ENCODE results near the gene HELZ. TPM values are rescaled to one million over a fixed set of nuclear protein-coding genes. Genes with fewer than 3 reads are reported as not detected.
"Not testable (repeated sequence)": the region's sequence is repeated elsewhere in the genome, so short reads cannot be mapped to it uniquely, and the experiment has no call there.

Gene HELZ, protein sequence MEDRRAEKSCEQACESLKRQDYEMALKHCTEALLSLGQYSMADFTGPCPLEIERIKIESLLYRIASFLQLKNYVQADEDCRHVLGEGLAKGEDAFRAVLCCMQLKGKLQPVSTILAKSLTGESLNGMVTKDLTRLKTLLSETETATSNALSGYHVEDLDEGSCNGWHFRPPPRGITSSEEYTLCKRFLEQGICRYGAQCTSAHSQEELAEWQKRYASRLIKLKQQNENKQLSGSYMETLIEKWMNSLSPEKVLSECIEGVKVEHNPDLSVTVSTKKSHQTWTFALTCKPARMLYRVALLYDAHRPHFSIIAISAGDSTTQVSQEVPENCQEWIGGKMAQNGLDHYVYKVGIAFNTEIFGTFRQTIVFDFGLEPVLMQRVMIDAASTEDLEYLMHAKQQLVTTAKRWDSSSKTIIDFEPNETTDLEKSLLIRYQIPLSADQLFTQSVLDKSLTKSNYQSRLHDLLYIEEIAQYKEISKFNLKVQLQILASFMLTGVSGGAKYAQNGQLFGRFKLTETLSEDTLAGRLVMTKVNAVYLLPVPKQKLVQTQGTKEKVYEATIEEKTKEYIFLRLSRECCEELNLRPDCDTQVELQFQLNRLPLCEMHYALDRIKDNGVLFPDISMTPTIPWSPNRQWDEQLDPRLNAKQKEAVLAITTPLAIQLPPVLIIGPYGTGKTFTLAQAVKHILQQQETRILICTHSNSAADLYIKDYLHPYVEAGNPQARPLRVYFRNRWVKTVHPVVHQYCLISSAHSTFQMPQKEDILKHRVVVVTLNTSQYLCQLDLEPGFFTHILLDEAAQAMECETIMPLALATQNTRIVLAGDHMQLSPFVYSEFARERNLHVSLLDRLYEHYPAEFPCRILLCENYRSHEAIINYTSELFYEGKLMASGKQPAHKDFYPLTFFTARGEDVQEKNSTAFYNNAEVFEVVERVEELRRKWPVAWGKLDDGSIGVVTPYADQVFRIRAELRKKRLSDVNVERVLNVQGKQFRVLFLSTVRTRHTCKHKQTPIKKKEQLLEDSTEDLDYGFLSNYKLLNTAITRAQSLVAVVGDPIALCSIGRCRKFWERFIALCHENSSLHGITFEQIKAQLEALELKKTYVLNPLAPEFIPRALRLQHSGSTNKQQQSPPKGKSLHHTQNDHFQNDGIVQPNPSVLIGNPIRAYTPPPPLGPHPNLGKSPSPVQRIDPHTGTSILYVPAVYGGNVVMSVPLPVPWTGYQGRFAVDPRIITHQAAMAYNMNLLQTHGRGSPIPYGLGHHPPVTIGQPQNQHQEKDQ (N-terminal part only)
- 10 to 100 TPM; 25.7 to 37.0 (median 30.7) TPM for polyA plus RNA-seq (ENCODE audit: insufficient read length in 4 of 4)

DNA sequence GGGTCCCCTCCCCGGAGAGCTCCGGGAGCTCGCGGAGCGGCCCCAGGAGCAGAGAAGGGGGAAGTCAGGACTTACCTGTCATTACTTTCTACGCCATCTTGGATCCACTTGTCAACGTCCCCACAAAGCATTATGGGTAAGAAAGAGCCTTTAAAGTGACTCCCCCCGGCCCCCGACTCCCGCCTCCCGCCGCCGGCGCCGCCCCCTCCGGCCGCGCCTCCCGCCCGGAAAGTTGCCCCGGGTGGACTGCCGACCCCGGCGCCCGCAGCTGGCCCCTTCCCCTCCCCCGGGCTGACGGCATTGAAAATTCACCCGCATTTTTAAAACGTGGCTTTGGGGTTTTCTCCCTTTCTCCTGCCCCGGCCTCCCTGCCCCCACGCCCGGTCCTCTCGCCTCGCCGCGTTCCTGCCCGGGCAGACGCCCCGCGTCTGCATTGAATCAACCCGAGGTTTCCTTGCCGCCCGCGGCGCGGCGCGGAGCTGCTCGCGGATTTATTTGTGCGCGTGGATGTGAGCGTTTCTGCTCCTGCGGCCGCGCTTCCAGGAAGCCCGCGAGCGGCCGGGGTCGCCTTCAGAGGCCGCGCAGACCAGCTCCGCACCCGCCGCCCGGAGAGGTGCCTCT lies at the start of gene HELZ:
Gene HELZ (minus strand): TSS at position 124 of the 621 bp plus-strand sequence. CDS start 26,392 bp downstream, outside the sequence.
- peak; percentile 60 to 77 (median 70) for DNase-seq (ENCODE audit: low read depth in 4 of 4, low spot score in 3 of 4)

- DNase-seq (ENCODE audit: low read depth in 4 of 4, low spot score in 3 of 4): peak; percentile 17 to 33 (median 26)
These were observed 48.5 kb upstream of the HELZ start for GRCh38 chr17:67293251-67294203.

- no peak for DNase-seq (ENCODE audit: low read depth in 4 of 4, low spot score in 3 of 4)
These were observed 45.8 kb upstream of the HELZ start for GRCh38 chr17:67290711-67291291.

- no peak for DNase-seq (ENCODE audit: low read depth in 4 of 4, low spot score in 3 of 4)
These were observed 45.2 kb upstream of the HELZ start for GRCh38 chr17:67290244-67290643.

DNA sequence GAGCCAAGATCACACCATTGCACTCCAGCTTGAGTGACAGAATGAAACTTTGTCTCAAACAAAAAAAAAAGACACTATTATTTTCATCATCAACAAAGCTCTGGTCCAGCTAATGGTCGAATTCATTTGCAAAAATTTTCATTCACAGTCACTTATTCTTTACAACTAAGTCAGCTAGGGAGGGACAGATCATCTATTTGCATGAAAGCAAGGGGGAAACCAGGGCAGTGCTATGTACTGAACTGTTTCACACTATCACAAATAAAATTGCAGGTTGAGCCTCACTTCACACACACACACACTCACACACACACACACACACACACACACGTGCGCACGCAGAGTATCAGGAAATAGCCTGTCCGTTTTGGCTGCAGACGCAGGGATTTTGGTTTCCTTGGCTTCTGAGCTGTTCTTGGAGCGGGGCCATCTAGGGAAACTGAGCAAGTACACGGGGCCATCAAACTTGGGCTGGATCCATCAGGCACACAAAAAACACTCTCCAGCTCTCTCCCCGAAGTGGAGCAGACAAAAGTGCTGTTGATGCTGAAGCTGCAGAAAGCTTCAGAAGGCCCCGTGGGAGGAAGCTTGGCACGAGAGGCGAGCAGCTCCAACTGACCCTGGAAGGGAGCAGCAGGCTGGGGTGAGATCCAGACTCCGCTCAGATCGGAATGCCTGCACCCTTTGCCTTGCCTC lies 44.3 kb upstream of the HELZ start:
- peak in 3 of 4 donors; percentile 29 to 47 (median 38) for DNase-seq (ENCODE audit: low read depth in 4 of 4, low spot score in 3 of 4)

DNA sequence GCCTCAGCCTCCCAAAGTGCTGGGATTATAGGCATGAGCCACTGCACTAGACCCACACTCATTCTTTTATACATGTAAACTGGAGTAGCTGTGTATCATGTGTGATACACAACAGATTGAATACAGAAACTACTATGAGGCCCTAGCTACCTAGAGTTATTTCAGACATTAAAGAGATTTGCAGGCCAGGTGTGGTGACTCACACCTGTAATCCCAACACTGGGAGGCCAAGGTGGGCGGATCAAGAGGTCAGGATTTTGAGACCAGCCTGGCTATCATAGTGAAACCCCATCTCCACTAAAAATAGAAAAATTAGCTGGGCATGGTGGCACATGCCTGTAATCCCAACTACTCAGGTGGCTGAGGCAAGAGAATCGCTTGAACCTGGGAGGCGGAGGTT lies 41.8 kb upstream of the HELZ start:
- DNase-seq (ENCODE audit: low read depth in 4 of 4, low spot score in 3 of 4): not testable (repeated sequence)

DNA sequence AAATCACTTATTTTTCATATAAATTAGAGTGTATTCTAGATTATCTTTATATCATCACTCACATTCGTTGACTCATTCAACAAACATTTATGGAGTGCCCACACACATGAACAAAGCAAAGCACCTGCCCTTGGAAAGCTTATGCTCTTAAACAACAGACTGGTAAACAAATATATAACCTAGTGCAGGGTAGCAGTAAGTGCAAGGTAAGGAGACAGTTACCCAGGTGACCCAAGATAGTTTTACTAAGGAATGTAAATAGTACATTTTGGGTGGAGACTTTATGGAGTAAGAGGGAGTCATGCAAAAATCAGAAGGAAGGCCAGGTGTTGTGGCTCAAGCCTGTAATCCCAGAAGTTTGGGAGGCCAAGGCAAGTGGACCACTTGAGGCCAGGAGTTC lies 40.4 kb upstream of the HELZ start:
- no peak for DNase-seq (ENCODE audit: low read depth in 4 of 4, low spot score in 3 of 4)

GRCh38 chr17:67283731-67284516 lies 38.9 kb upstream of the HELZ start:
- no peak for DNase-seq (ENCODE audit: low read depth in 4 of 4, low spot score in 3 of 4)

GRCh38 chr17:67281743-67282142 lies 36.7 kb upstream of the HELZ start:
- no peak for DNase-seq (ENCODE audit: low read depth in 4 of 4, low spot score in 3 of 4)

- no peak for DNase-seq (ENCODE audit: low read depth in 4 of 4, low spot score in 3 of 4)
These were observed 36.1 kb upstream of the HELZ start for GRCh38 chr17:67281053-67281452.

- no peak for DNase-seq (ENCODE audit: low read depth in 4 of 4, low spot score in 3 of 4)
These were observed 35.3 kb upstream of the HELZ start for GRCh38 chr17:67280279-67280678.

GRCh38 chr17:67279115-67279514 lies 34.1 kb upstream of the HELZ start:
- DNase-seq (ENCODE audit: low read depth in 4 of 4, low spot score in 3 of 4): no peak

DNA sequence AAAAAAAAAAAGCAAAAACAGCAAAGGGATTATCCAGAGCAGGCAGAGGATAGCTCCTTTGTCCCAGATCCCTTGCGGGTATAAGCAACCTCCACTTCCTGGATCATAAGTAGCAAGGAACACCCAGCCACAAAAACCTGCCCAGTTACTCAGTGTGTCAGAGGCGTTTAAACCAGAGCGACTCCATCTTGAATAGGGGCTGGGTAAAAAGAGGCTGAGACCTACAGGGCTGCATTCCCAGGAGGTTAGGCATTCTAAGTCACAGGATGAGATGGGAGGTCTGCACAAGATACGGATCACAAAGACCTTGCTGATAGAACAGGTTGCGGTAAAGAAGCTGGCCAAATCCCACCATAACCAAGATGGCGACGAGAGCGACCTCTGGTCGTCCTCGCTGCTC lies 33.4 kb upstream of the HELZ start:
- DNase-seq (ENCODE audit: low read depth in 4 of 4, low spot score in 3 of 4): no peak

DNA sequence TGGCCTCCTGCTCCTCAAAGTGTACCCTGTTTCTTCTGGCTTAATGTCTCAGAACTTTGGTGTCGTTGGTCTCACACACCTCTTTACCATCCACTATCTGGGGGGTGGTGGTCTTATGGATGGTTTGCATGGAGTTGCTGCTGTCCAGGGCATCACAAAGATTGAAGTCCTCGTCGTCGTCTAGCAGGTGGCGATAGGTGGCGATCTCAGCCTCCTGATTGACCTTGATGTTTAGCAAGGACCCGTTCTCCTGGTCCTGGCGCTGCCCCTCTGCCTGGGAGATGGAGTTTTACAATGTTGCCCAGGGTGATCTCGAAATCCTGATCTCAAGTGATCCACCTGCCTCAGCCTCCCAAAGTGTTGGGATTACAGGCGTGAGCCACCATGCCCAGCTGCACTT lies 31.1 kb upstream of the HELZ start:
- DNase-seq (ENCODE audit: low read depth in 4 of 4, low spot score in 3 of 4): no peak

GRCh38 chr17:67274466-67274865 lies 29.5 kb upstream of the HELZ start:
- no peak for DNase-seq (ENCODE audit: low read depth in 4 of 4, low spot score in 3 of 4)

DNA sequence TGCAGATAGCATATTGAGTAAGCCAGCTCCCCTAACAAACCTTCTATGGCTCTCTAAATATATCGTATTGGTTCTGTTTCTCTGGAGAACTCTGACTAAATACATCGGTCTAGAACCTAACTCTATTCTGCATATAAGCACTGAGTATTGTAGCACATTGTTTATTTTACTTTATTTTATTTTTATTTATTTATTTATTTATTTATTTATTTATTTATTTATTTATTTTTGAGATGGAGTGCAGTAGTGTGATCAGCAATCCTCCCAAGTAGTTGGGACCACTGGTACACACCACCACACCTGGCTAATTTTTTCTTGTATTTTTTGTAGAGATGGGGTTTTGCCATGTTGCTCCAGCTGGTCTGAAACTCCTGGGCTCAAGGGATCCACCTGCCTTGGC lies 28.9 kb upstream of the HELZ start:
- DNase-seq (ENCODE audit: low read depth in 4 of 4, low spot score in 3 of 4): no peak

- DNase-seq (ENCODE audit: low read depth in 4 of 4, low spot score in 3 of 4): no peak
These were observed 27.5 kb upstream of the HELZ start for GRCh38 chr17:67272312-67273047.

Data from right renal pelvis (tissue), 4 donors.